ENCODE data around the gene SLC35C1. TPM values are rescaled to one million over a fixed set of nuclear protein-coding genes. Genes with fewer than 3 reads are reported as not detected.

The SLC35C1 gene
- total RNA-seq, 4 donors from 2014 or later, result 3.8 to 12.1 (median 7.0) TPM

- intact Hi-C loops (cut with DNase I; ENCODE audit: low total_unique reads), result no loop called here
- TF ChIP-seq CTCF (IDR thresholded peaks at IDR 0.05), result no peak
- no peak for TF ChIP-seq POLR2A (IDR thresholded peaks at IDR 0.05)
- H3K4me3 ChIP-seq (ENCODE audit: low read depth, poor library complexity, severe bottlenecking), result no peak overlapping the region
- DNase-seq (ENCODE audit: low spot score in 2 of 2), result no peak
- 92 to 94% methylated on average over 2 of the region's 2 CpGs for WGBS, 2 donors
Measured at GRCh38 chr11:45800261-45800660, 4.7 kb upstream of the SLC35C1 start.

- intact Hi-C loops (cut with DNase I; ENCODE audit: low total_unique reads), result no loop called here
- H3K4me3 ChIP-seq (ENCODE audit: low read depth, poor library complexity, severe bottlenecking), result no peak overlapping the region
- DNase-seq (ENCODE audit: low spot score in 2 of 2), result peak in 1 of 2 donors; percentile 28
- WGBS, 2 donors, result 47 to 68% methylated on average over 2 of the region's 2 CpGs
- TF ChIP-seq CTCF (IDR thresholded peaks at IDR 0.05) (no peak), POLR2A (IDR thresholded peaks at IDR 0.05) (no peak)
Measured at GRCh38 chr11:45801723-45802315, 3.1 kb upstream of the SLC35C1 start.

- 89 to 91% methylated on average over 10 of the region's 10 CpGs for WGBS, 2 donors
- H3K4me3 ChIP-seq (ENCODE audit: low read depth, poor library complexity, severe bottlenecking), result no peak overlapping the region
- TF ChIP-seq CTCF (IDR thresholded peaks at IDR 0.05) (no peak), POLR2A (IDR thresholded peaks at IDR 0.05) (no peak)
- intact Hi-C loops (cut with DNase I; ENCODE audit: low total_unique reads), result no loop called here
- peak in 1 of 2 donors; percentile 77 for DNase-seq (ENCODE audit: low spot score in 2 of 2)
Measured at GRCh38 chr11:45802531-45803317, 2.2 kb upstream of the SLC35C1 start.

- DNase-seq (ENCODE audit: low spot score in 2 of 2), result peak; percentile 69 to 96
- 1% methylated on average over 47 to 60 of the region's 70 CpGs for WGBS, 2 donors
- intact Hi-C loops (cut with DNase I; ENCODE audit: low total_unique reads), result no loop called here
- TF ChIP-seq POLR2A (IDR thresholded peaks at IDR 0.05) (no peak), CTCF (IDR thresholded peaks at IDR 0.05) (no peak)
- H3K4me3 ChIP-seq (ENCODE audit: low read depth, poor library complexity, severe bottlenecking), result peak overlapping the region; percentile 79
Measured at GRCh38 chr11:45803971-45804760, 783 bp upstream of the SLC35C1 start.

GRCh38 chr11:45805305-45806071 lies 539 bp downstream of the SLC35C1 start:
- peak overlapping the region; percentile 79 for H3K4me3 ChIP-seq (ENCODE audit: low read depth, poor library complexity, severe bottlenecking)
- 20 to 21% methylated on average over 27 of the region's 29 CpGs for WGBS, 2 donors
- TF ChIP-seq CTCF (IDR thresholded peaks at IDR 0.05), result no peak
- intact Hi-C loops (cut with DNase I; ENCODE audit: low total_unique reads), result no loop called here
- peak; percentile 30 to 87 for DNase-seq (ENCODE audit: low spot score in 2 of 2)

Data from lower leg skin (tissue), 4 donors.